HG03520 (cell line): ENCODE data around the gene PTPRE.

ENCODE experiments used
- ATAC-seq: cut with Tn5 transposase; IDR thresholded peaks from one replicate; pipeline ENCODE4 v1.9.1; 2021; ENCODE audit warnings: mild to moderate bottlenecking, moderate library complexity; ENCODE audit not compliant: unreplicated experiment

PTPRE gene

DNA sequence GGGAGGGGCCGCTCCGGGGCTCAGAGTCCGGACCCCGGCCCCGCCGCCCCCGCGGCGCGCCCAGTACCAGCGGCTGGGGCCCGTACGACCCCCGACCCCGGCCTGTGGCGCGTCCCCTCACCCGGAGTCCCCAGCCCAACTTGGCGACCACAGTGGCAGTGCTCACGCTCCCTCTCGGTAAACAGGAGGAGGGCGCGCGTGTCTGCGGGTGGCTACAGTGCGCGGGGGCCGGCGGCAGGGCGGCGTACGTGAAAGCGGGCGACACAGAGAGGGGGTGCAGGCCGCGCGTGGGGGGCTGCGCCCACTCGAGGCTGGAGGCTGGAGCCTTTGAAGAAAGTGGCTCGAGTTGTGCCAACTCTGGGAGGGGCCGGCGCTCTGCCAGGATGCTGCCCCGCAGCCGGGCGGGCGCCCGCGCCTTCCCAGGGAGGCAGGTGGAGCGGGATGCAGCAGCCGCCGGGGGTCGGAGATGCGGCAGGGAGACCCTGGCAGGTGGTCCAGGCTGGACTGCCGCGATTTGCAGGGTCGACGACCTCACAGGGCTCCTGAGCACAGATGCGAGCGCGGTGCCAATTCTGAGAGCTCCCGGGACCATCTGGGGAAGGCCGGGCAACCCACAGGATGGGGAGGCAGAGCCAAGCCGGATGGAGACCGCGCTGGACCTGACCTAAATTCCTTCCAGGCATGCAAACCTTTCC, 655 bp downstream of the PTPRE start:
- ATAC-seq: no peak

DNA sequence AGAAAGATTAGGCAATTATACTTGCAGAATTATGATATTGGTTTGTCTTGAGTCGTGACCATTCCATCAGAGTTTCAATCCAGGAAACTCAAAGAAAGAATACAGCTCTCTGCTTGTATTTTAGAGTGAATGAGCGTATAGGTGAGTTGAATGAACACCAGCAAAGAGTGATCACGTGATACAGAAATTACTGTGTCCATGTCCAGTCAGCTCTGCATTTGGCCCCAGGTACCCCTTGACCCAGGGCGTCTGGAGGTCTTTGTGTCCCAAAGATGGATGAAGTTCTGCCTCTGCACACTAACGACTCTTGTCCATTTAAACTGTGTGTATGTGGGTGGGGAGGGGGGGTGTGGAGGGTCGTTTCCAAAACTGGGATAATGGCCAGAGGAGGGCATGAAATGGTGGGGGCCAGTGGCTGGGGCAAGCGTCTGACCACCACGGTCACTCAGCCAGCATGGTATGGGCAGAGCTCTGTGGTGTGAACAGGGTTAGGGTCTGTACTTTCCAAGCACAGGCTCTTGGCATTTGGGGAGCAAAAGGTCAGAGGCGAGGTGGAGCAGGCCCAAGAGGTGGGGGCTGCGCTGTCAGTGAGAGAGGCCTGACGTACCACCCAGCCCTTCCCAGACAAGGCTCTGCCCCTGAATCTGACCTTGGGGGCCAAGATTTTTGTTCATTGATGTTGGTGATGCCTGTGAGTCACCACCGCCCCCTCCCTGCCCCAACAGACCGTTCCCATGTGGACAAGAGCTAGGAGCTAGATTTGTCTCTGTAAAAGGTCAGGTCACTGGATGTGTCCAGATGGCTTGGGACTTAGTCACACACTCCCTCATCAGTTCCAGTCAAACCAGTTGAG, 1.4 kb downstream of the PTPRE start:
- ATAC-seq: no peak

DNA sequence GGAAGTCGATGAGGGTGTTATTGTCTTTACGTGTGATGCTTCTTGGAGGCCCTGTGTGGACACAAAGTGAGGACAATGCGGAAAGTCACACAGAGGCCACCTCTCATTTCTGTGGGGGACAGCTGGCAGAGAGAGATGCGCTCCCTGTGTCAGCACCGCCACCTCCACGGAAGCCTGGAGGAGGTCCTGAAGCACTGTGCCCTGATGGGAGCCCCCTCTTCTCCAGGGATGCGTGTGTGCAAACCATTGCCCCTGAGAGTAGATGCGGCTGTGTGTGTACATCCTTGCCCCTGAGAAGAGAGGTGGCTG, 2.0 kb downstream of the PTPRE start:
- ATAC-seq: no peak

GRCh38 chr10:127909716-127910463, 3.0 kb downstream of the PTPRE start:
- ATAC-seq: no peak

DNA sequence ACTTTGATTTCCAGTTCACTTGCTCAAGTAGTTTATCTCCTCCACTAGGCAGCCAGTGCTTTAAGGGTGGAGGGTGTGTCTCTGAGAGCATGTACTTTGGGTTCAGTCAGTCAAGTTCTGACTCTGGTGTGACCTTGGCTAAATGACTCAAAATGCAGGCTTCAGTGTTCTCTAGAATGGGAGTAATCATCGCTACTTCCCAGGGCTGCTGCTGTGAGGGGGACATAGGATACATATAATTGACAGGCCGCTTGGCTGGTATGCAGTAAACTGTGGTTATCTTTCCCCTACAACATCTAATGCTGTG, 3.5 kb downstream of the PTPRE start:
- no peak for ATAC-seq

- ATAC-seq: no peak
Observed at GRCh38 chr10:127911218-127911866, 4.4 kb downstream of the PTPRE start.

- no peak for ATAC-seq
Observed at GRCh38 chr10:127911867-127912257, 5.0 kb downstream of the PTPRE start.

- ATAC-seq: no peak
Observed at GRCh38 chr10:127912607-127913367, 5.9 kb downstream of the PTPRE start.

DNA sequence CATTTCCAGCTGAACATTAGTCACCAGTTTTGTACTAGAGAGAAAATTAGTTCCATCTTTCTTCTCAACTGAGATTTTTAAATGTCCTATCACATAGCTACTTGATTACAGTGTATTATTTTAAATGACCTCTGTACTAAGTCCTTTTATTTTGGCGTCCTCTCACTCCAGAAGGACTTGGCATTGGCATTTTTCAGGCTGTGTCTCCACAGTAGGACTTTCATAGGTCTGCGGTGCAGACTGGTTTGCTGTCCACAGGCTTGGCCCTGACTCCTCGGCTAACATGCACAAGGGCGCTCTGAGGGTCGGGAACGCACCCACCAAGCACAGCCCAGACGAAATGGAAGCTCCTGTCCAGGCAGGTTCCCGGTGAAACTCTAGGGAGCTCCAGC, 6.5 kb downstream of the PTPRE start:
- no peak for ATAC-seq

GRCh38 chr10:127915324-127915723, 8.4 kb downstream of the PTPRE start:
- no peak for ATAC-seq

DNA sequence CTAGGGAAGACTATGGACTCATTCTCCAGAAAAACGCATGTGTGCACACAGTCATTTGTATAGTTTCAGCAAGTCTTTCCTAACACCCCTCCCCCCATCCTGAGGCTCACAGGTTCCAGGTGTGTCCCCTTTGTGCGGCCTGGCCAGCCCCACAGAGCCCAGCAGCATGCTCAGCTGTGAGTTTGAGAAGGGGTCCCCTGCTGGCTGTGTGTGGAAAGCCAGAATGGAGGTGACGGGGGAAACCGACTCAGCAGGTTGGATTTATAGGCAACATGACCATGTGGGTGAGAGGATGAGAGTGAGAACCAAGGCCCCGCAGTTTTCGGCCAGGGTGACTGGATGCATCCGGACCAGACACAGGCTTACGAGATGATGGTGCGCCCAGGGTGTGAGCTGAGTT, 9.9 kb downstream of the PTPRE start:
- ATAC-seq: no peak

- ATAC-seq: no peak
Observed at GRCh38 chr10:127918572-127918971, 11.7 kb downstream of the PTPRE start.

GRCh38 chr10:127919418-127920271, 12.7 kb downstream of the PTPRE start:
- no peak for ATAC-seq

GRCh38 chr10:127920306-127921074, 13.6 kb downstream of the PTPRE start:
- ATAC-seq: no peak

DNA sequence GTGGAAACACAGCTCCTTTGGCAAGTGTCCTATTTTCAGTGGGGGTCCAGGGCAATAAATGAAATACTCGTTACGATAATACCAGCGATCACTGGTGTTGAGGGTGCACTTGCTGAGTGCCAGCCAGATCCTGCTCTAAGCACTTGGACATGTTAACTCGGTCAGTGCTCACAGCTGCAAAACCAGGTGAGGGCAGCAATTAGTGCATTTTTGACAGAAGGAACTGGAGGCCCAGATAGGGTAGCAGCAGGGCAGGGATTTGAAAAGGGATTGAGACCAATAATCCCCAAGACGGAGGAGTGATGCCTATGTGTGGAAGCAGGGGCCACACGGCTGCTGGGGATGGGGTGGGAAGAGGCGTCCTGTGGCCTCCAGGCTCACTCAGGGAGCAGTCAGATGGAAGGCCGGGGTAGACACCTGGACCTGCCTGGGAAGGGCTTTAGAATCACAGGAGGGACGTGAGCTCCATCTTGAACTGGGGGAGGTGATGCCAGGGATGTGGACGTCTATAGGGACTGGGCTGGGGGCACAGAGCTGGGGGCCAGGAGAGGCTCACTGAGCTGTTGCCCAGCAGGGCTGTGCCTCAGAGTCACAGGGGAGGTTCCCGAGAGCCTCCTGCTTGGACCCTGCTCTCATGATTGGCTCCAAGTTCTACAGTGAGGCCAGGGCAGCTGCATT, 14.3 kb downstream of the PTPRE start:
- no peak for ATAC-seq

DNA sequence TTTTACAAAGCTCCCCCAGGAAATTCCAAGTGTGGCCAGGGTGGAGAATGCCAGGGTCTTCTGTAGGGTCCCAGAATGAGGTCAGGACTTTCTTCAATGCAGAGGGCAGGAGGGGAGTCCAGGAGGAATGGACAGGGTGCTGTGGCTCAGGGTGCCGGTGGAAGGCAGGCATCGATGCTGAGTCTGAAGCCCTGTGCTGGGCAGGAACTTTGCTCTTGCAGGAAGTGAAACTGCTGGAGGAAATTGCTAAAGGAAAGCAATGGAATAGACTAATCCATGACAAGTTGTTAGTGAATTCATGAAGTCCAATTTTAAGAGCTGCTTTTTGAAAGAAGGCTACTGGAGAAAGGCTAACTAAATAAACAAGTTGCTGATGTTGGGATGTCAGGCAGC, 14.8 kb downstream of the PTPRE start:
- no peak for ATAC-seq

DNA sequence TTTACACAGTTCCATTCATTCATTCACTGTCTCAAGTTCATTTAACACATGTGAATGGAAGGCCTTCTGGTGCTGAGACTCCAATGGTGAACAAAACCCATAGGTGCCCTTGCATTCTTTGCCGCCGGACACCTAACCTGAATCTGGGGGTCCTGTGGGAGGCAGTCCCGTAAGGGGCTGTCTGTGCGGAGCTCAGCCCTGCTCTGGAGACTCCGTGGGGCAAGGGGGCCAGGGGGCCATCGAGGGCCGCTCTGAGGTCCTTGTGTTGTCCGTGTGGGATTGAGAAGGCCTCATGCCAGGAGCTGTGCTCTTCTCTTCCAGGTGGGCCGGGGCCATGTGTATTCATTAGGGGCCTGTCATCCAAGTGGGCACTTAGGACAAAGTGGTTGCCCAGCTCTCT, 15.3 kb downstream of the PTPRE start:
- ATAC-seq: no peak

DNA sequence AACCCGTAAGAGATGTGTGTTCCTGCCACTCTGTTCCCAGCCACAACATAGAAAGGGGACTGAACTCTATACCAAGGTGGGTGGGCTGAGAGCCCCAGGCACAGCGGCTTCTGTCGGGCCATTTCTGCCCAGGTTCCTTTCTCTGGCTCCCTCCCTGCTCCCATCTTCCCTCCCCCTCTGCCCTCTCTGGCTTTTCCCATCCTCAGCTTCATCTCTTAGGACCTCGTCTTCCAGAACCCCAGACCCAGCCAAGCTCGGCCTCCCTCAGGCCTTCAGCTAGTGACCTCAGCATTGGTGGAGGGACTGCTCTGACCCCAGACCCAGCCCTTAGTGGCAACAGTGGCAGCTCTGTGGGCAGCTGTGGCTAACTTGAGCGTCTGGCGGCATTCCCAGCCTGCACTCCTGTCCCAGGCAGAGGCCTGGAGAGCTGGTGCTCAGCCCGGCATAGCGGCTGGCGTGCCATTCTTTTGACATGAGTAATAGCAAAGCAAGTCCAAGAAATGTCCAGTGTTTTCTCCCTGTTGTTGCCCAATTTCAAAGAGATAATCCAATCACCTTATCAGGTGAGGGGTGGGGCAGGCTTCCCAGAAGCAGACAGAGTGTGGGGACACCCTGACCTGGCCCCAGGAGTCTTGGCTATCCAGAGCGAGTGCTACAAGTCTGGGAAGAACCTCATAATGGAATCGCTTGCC, 15.9 kb downstream of the PTPRE start:
- no peak for ATAC-seq
